KOPT-K1 (cell line): ENCODE measurements around the gene CTNS.
"Not testable (repeated sequence)": the region's sequence is repeated elsewhere in the genome, so short reads cannot be mapped to it uniquely, and the experiment has no call there.

Experiments
- H3K27ac ChIP-seq: fragments of 200-600 bp; sonication (generic); 2 replicates; pipeline ENCODE4 v1.5.1; 2016; ENCODE audit warnings: antibody characterized with exemption, mild to moderate bottlenecking, low read depth, low read length; ENCODE audit not compliant: poor library complexity, severe bottlenecking
- H3K36me3 ChIP-seq: fragments of 200-600 bp; sonication (generic); 2 replicates; pipeline ENCODE4 v1.5.1; 2017; ENCODE audit warnings: antibody characterized with exemption, mild to moderate bottlenecking, low read length, moderate library complexity; ENCODE audit not compliant: insufficient read depth
- H3K9me3 ChIP-seq: fragments of 200-600 bp; sonication (generic); 2 replicates; pipeline ENCODE4 v1.5.1; 2017; ENCODE audit warnings: antibody characterized with exemption, low read length, mild to moderate bottlenecking; ENCODE audit not compliant: insufficient read depth, poor library complexity, severe bottlenecking

Gene CTNS

DNA sequence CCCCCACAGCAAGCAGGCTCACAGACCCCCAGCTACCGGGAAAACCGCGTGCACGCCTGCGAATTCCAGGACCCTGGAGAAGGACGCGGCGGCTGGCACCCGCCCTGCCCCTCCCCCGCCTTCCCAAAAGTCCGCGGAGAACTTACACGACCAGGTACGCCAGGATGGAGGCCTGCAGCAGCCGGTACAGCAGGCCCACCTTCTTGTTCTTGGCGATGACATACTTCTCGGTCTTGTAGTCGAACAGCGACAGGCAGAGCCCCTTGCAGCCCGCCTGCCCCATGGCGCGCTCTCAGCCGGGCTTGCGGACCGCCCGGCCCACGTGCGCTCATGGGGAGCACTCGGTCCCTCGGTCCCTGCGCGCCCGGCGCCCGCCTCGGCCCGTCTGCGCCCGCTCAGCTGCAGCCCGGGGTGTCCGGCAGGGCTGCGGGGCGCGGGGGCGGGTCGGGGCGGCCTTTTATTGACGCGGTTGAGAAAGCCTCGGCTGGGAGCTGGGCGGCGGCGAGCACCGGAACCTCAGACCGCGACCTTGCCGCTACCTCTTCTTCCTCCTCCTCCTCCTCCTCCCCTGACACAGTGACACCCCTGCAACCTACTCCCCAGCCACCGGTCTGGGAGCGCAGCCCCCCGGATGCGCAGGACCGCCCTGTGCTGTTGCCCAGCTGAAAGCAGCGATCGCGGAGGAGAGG, 59.3 kb downstream of the CTNS start, which contains the start of gene P2RX5:
TSS of gene P2RX5 (minus strand) at position 433 of the 689 bp plus-strand sequence. CDS start at position 283, 150 bp downstream.
- Histone ChIP-seq H3K36me3 (peaks cover 10% of the 10 kb centered on the region), H3K27ac (peak within 1 kb of the TSS; percentile 99)

DNA sequence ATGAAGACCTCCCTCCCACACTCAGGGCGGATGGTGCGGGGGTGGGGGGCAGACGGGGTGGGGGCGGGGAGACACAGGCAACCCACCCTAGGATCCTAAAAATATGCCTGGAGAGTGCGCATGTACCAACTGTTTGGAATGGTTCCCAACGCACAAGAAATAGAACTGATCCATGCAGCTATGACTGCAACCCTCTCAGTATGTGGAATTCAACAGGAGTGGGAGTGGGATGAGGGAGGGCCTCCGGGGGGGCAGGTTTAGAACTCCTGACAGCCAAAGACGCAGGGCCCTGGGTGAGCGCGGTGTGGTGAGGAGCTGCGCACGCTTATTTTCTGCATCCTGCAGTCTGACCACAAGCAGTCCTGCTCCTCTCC, 60.5 kb downstream of the CTNS start:
- H3K9me3 ChIP-seq = peaks cover 4% of the 10 kb centered on the region
- H3K36me3 ChIP-seq = peaks cover 3% of the 10 kb centered on the region
- H3K27ac ChIP-seq = peak overlapping the region; percentile 99

More for the DNA sequence above, 59.3 kb downstream of the CTNS start, which contains the start of gene P2RX5:
- no peaks in the 10 kb centered on the region for H3K9me3 ChIP-seq

DNA sequence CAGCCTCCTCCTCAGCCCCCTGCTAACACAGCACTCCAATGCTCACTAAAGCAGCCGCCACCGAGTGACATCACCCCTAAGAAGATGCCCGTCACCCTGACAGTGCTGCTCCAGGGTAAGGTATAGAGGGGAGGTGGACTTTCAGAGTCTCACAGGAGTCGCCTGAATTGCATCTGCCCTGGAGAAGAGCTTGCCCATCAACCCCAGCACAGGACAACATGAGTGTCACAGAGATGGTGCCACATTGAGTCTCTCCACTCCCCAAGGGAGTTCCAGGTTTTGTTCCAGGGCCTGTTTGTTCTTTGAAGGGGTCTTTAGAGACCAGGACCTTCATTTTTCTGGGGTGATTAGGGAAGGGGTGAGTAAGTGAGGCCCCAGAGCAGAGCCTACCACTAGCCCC, 61.6 kb downstream of the CTNS start:
- Histone ChIP-seq H3K27ac (peak overlapping the region; percentile 60), H3K36me3 (peaks cover 13% of the 10 kb centered on the region), H3K9me3 (peaks cover 8% of the 10 kb centered on the region)

DNA sequence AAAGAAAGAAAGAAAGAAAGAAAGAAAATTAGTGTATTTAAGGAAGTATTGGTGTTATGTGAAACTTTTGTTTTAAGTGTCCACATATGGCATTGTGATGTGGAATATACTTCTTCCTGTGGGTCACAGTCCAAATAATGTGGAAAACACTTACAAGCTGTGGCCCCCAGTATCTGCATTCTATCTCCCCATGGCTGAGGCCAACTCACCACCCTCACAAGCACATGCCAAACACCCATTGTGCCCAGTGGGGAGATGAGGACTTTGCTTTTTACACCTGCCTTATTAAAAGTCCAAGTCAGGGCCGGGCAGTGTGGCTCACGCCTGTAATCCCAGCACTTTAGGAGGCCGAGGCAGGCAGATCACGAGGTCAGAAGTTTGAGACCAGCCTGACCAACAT, 63.4 kb downstream of the CTNS start:
- Histone ChIP-seq H3K9me3 (peaks cover 8% of the 10 kb centered on the region), H3K36me3 (peaks cover 22% of the 10 kb centered on the region), H3K27ac (peak overlapping the region; percentile 24)

DNA sequence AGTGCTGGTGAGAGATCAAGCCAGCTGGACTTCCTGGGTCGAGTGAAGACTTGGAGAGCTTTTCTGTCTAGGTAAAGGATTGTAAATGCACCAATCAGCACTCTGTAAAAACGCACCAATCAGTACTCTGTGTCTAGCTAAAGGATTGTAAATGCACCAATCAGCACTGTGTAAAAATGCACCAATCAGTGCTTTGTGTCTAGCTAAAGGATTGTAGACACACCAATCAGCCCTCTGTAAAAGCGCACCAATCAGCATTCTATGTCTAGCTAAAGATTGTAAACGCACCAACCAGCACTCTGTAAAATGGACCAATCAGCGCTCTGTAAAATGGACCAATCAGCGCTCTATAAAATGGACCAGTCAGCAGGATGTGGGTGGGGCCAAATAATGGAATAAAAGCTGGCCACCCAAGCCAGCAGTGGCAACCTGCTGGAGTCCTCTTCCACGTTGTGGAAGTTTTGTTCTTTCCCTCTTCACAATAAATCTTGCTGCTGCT, 65.5 kb downstream of the CTNS start:
- H3K36me3 ChIP-seq = peaks cover 25% of the 10 kb centered on the region
- not testable (repeated sequence) for H3K9me3 ChIP-seq, H3K27ac ChIP-seq

DNA sequence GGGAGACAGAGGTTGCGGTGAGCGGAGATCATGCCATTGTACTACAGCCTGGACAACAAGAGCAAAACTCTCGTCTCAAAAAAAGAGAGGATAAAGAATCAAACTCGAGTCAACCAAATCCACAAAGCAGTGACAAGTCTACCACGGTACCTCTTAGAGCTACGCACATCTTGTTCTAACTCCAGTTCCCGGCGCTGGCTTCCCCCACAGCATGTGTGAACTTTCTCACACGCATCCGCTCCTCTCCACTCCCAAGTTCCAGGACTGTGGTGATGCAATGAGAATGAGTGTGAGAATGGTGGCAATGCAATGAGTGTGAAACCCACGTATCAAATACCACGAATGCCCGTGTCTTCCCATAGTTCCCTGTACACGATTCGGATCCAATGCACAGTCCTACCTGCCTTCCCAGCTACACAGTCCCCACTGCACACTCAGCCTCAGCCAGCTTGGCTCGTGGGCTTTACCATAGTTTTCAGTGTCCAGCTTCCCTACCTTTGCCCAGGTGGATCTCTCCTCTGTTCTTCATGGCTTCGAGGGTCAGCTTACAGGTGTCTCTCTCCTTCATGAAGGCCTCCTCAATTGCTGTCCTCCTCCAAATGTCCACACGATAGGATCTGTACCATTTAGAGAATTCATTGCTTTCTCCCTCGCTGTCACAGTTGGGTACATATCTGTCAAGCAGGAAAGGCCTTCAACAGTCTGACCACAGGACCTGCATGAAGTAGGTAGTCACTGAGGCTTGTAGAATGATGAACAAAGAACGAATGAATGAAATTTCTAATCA, 68.6 kb downstream of the CTNS start:
- peak overlapping the region; percentile 1 for H3K27ac ChIP-seq
- peaks cover 25% of the 10 kb centered on the region for H3K36me3 ChIP-seq
- H3K9me3 ChIP-seq = peaks cover 8% of the 10 kb centered on the region

DNA sequence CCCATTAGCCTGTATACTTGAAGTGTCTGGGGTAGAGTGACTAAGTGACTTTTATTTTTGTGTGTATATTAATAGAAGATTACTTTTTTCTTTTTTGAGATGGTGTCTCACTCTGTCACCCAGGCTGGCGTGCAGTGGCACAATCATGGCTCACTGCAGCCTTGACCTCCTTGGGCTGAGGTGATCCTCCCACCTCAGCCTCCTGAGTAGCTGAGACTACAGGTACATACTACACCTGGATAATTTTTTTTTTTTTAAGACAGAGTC, 69.1 kb downstream of the CTNS start:
- peaks cover 25% of the 10 kb centered on the region for H3K36me3 ChIP-seq
- not testable (repeated sequence) for H3K27ac ChIP-seq, H3K9me3 ChIP-seq

DNA sequence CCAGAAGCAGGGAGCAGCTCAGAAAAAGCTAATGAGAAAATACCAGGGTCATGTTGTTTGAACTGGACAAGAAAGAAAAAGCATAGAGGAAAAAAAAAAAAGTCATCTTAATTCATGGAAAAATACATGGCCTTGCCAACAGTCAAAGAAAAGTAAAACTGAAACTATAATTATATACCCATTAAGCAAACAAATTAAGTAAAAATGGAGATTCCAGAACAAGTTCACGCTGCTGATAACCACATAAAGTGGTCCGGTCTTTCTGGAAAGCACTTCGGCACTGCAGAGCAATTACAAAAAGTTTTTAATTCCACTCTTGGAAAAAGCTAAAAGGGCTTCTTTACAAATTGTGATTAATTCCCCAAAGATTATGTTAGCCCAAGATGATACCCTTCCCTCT, 71.8 kb downstream of the CTNS start:
- Histone ChIP-seq H3K36me3 (peaks cover 20% of the 10 kb centered on the region), H3K27ac (peak overlapping the region; percentile 97)

DNA sequence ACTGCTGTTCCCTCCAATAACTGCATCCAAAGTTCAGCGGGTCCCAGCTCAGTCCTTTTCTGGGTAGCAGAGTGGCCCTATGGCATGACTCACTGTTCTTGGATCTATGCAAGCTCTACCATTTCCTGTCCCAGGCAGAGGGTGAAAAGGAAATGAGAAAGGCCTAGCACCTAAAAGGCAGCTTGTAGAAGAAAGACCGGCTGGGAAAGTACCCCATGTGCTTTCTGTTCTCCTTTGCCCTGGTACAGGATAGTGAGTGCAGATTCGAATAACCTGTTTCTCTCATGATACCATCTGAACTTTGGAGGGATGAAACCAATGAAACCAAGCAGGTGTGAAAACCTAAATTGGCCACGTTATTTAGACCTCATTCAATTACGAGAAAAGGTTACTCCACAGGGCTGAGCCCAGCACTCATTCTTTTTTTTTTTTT, 74.4 kb downstream of the CTNS start:
- peak overlapping the region; percentile 97 for H3K27ac ChIP-seq
- H3K36me3 ChIP-seq = peaks cover 27% of the 10 kb centered on the region
- no peaks in the 10 kb centered on the region for H3K9me3 ChIP-seq

More for the DNA sequence above, 71.8 kb downstream of the CTNS start:
- no peaks in the 10 kb centered on the region for H3K9me3 ChIP-seq
